ENCODE measurements around the gene PDXK.

GRCh38 chr21:43741423-43742096, 22.6 kb downstream of the PDXK start:
- TF ChIP-seq CTCF (IDR thresholded peaks at IDR 0.05) (no peak), POLR2A (IDR thresholded peaks at IDR 0.05) (no peak)
